AG10803 (cell line): Measurements from ENCODE around the gene ZKSCAN3.

Experiments
- DNase-seq: peaks from one replicate; pipeline ENCODE4 v3.0.0; 2010; ENCODE audit warnings: low read depth
- H3K4me3 ChIP-seq: 2 replicates; pipeline ENCODE4 v1.5.1; 2011; ENCODE audit warnings: mild to moderate bottlenecking, low read length, control low read depth
- TF ChIP-seq, protein P1 (sequence below): conservative IDR thresholded peaks from 2 replicates; pipeline ENCODE4 v1.5.1; 2011; ENCODE audit warnings: mild to moderate bottlenecking, low read length, control low read depth, inconsistent platforms

ZKSCAN3 gene

GRCh38 chr6:28380381-28380780, 30.6 kb downstream of the ZKSCAN3 start:
- TF ChIP-seq, protein P1, sequence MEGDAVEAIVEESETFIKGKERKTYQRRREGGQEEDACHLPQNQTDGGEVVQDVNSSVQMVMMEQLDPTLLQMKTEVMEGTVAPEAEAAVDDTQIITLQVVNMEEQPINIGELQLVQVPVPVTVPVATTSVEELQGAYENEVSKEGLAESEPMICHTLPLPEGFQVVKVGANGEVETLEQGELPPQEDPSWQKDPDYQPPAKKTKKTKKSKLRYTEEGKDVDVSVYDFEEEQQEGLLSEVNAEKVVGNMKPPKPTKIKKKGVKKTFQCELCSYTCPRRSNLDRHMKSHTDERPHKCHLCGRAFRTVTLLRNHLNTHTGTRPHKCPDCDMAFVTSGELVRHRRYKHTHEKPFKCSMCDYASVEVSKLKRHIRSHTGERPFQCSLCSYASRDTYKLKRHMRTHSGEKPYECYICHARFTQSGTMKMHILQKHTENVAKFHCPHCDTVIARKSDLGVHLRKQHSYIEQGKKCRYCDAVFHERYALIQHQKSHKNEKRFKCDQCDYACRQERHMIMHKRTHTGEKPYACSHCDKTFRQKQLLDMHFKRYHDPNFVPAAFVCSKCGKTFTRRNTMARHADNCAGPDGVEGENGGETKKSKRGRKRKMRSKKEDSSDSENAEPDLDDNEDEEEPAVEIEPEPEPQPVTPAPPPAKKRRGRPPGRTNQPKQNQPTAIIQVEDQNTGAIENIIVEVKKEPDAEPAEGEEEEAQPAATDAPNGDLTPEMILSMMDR, result no peak
- no peak overlapping the region for H3K4me3 ChIP-seq
- no peak for DNase-seq

DNA sequence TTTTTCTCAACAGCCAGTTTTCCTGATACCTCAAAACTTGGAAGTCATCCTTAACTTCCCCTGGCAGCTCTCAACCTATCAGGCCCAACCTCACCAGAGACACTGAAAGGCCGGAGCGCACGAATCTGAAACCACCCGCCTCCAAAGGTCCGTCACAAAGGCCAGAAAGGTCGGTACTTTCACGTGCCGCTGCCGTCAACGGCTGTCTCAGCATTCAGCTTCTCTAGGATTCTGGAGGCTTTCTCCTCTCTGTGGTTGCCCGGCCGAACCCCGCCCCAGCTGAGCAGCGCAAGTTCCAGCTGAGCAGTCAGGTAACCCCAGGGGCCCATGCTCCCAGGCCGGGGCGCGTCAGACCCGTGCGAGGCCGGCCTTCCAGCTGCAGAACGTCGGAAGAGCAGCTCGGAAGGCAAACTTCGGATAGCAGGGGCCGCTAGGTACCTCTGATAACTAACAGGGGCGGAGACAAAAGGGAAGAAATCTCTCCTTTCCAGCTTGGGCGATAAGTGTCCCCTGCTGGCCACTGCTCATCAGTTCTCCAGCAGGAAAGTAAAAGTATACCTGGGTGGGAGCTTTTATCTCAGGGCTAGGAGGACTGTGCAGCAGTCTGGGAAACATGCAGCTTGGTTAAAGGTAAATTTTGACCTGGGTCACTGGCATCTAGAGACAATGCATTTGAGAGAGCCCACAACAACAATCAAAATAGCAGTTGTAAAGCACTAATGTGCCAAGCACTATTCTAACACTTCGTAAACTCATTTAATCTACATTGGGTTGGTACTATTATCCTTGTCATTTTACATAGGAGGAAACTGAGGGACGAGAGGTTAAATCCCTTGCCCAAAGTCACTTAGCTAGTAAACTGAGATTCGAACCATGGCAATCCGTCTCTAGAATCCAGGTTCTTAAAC, 33.7 kb downstream of the ZKSCAN3 start:
- TF ChIP-seq, protein P1, result peak; percentile 50
- DNase-seq, result peak; percentile 65
- peak overlapping the region; percentile 39 for H3K4me3 ChIP-seq

GRCh38 chr6:28384143-28384533, 34.4 kb downstream of the ZKSCAN3 start:
- DNase-seq, result no peak
- no peak overlapping the region for H3K4me3 ChIP-seq
- TF ChIP-seq, protein P1, result no peak

DNA sequence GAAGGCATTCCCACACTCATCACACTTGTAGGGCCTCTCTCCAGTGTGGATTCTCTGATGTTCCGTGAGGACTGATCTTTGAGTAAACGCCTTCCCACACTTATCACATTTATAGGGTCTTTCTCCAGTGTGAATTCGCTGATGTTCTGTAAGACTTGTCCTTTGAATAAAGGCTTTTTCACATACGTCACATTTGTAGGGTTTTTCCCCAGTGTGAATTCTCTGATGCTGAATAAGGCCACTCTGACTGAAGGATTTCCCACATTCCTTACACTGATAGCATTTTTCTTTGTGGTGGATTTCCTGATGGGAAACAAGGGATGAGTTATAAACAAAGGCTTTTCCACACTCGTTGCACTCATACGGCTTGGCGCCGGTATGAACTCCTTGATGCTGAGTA, 40.9 kb downstream of the ZKSCAN3 start:
- DNase-seq, result no peak
- TF ChIP-seq, protein P1, result no peak
- H3K4me3 ChIP-seq, result no peak overlapping the region

DNA sequence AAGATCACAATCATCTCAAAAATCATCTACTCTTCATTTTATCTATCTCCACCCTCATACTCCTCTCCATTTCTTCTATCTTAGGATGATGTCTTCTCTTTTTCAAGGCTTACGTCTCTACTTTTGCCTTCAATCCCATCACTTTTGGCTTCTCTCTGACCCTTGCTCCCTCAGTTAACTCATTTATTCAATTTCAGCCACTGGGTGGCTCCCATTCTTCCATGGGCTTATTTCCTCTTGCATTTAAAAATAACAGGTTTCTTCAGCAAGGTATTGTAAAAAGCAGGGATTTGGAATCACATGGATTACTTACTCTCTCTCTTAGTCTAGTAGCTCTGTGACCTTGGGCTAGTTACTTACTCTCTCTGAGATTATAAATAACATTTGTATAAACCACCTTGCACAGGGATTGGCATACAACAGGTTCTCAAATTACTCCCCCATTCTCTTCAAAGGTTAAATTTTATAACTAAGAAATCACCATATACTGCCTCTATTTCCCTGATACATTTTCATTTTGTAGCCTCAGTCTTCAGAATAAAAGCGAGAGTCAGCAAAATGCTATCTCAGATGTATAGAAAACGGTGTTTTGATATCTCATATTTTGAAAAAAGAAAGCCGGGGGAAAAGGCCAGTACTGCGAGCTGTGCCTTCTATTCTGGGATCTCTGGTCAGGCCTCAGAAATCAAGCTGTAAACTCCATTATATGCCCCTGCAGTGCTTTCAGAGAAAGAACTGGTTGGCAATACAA, 44.3 kb downstream of the ZKSCAN3 start:
- TF ChIP-seq, protein P1, result peak; percentile 36; the same call in 1 of the 2 replicates
- no peak overlapping the region for H3K4me3 ChIP-seq
- peak; percentile 13 for DNase-seq

- no peak for DNase-seq
- TF ChIP-seq, protein P1, result no peak
- no peak overlapping the region for H3K4me3 ChIP-seq
Measured at GRCh38 chr6:28395918-28396317, 46.2 kb downstream of the ZKSCAN3 start.
